Right lobe of liver (tissue), 4 donors: ENCODE data around the gene GSTA2.

ENCODE experiments used
- CTCF ChIP-seq, 4 donors: fragments of 200-600 bp in 3 of 4; fragments of 450-650 bp in 1 of 4; IDR thresholded peaks; one replicate each; pipeline versions ENCODE4 v1.5.1 to v1.8.0; 2016 to 2022; ENCODE audit warnings: antibody characterized with exemption in 4 of 4, mild to moderate bottlenecking in 2 of 4
- POLR2A ChIP-seq: fragments of 450-650 bp; IDR thresholded peaks from one replicate; pipeline ENCODE4 v1.6.1; 2017; ENCODE audit warnings: antibody characterized with exemption, mild to moderate bottlenecking
- donor health status: DM: no; HTN: no; CAD: no.
- donor health status: DM: no; HTN: no; CAD: no.
- donor health status: DM: no; HTN: yes; CAD: no.

- no peak for TF ChIP-seq POLR2A
- peak; percentile 60 to 69 (median 64) for TF ChIP-seq CTCF (IDR thresholded peaks at IDR 0.05)
These were observed 38.7 kb downstream of the GSTA2 start for GRCh38 chr6:52724406-52725121.
